ENCODE data around the gene WDR41.
"Not testable (repeated sequence)": the region's sequence is repeated elsewhere in the genome, so short reads cannot be mapped to it uniquely, and the experiment has no call there.

WDR41 gene

DNA sequence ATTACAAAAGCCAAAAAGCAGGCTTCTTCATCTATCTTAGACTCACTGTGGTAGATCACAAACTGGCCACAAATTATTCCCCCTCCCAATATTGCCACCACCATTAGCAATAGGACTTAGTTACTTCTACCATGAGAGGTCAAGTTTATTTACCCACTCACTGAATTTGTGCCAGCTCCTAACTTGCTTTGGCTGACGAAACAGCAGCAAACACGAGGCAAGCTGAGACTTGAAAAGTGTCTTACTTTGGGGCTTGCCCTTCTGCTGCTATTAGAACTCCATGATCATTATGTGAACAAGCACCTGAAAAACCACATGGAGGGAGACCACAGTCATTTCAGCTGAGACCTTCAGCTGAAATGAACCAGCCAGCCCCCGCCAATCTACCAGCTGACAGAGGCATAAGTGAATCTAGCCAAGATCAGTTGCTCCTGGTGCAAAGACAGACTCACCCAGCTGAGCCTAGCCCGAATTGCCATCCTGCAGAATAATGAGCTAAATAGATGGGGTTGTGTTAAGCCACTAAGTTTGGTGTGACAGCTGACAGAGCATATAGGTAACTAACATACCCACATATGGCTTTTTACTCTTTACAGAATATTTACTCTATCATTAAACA lies 5.7 kb downstream of the WDR41 start:
- Histone ChIP-seq H3K27me3 (ENCODE audit: control insufficient read depth, insufficient read depth, low read length) (no peaks in the 10 kb centered on the region), H3K4me3 (ENCODE audit: low read depth, low read length) (no peak overlapping the region), H3K9me3 (ENCODE audit: control insufficient read depth, insufficient read depth, low read length) (no peaks in the 10 kb centered on the region), H3K4me1 (ENCODE audit: control insufficient read depth, insufficient read depth, low read length) (no peaks in the 10 kb centered on the region), H3K36me3 (ENCODE audit: control insufficient read depth, insufficient read depth, low read length) (no peaks in the 10 kb centered on the region), H3K9ac (ENCODE audit: low read depth, low read length) (no peak overlapping the region)

DNA sequence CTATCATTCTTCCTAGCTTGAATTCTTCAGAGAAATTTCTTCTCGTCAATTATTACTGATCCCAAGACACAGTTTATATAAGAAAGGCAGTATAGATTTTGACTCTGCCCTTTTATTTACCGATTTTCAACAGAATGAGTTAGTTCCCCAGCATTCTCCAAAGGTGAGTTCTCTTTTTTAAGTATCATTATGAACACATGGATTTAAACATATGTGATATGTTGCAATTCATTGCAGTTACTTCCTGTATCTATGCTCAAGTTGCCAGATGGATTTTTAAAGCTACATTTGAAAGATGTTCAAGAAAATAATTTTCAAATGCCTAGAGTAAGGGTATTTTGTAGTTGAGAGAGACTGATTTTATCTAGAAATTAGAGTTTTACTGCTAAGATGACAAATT lies 8.4 kb downstream of the WDR41 start:
- Histone ChIP-seq H3K36me3 (ENCODE audit: control insufficient read depth, insufficient read depth, low read length) (no peaks in the 10 kb centered on the region), H3K9ac (ENCODE audit: low read depth, low read length) (no peak overlapping the region), H3K27me3 (ENCODE audit: control insufficient read depth, insufficient read depth, low read length) (no peaks in the 10 kb centered on the region), H3K4me3 (ENCODE audit: low read depth, low read length) (no peak overlapping the region), H3K9me3 (ENCODE audit: control insufficient read depth, insufficient read depth, low read length) (no peaks in the 10 kb centered on the region), H3K4me1 (ENCODE audit: control insufficient read depth, insufficient read depth, low read length) (no peaks in the 10 kb centered on the region)

DNA sequence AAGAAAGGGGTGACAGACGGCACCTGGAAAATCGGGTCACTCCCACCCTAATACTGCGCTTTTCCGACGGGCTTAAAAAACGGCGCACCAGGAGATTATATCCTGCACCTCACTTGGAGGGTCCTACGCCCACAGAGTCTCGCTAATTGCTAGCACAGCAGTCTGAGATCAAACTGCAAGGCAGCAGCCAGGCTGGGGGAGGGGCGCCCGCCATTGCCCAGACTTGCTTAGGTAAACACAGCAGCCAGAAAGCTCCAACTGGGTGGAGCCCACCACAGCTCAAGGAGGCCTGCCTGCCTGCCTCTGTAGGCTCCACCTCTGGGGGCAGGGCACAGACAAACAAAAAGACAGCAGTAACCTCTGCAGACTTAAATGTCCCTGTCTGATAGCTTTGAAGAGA lies 17.1 kb downstream of the WDR41 start:
- H3K27me3 ChIP-seq (ENCODE audit: control insufficient read depth, insufficient read depth, low read length); H3K4me1 ChIP-seq (ENCODE audit: control insufficient read depth, insufficient read depth, low read length); H3K9me3 ChIP-seq (ENCODE audit: control insufficient read depth, insufficient read depth, low read length); H3K36me3 ChIP-seq (ENCODE audit: control insufficient read depth, insufficient read depth, low read length); H3K9ac ChIP-seq (ENCODE audit: low read depth, low read length); H3K4me3 ChIP-seq (ENCODE audit: low read depth, low read length): not testable (repeated sequence)

DNA sequence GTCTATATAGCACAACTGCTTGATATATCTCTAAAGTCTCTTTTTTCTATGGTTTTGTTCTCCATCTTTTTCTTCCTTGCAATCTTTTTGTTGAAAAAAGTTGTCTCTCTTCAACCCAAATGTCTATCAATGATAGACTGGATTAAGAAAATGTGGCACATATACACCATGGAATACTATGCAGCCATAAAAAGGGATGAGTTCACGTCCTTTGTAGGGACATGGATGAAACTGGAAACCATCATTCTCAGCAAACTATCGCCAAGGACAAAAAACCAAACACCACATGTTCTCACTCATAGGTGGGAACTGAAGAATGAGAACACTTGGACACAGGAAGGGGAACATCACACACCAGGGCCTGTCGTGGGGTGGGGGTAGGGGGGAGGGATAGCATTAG lies 23.2 kb downstream of the WDR41 start:
- not testable (repeated sequence) for H3K4me1 ChIP-seq (ENCODE audit: control insufficient read depth, insufficient read depth, low read length); H3K4me3 ChIP-seq (ENCODE audit: low read depth, low read length); H3K9ac ChIP-seq (ENCODE audit: low read depth, low read length); H3K27me3 ChIP-seq (ENCODE audit: control insufficient read depth, insufficient read depth, low read length); H3K9me3 ChIP-seq (ENCODE audit: control insufficient read depth, insufficient read depth, low read length); H3K36me3 ChIP-seq (ENCODE audit: control insufficient read depth, insufficient read depth, low read length)

DNA sequence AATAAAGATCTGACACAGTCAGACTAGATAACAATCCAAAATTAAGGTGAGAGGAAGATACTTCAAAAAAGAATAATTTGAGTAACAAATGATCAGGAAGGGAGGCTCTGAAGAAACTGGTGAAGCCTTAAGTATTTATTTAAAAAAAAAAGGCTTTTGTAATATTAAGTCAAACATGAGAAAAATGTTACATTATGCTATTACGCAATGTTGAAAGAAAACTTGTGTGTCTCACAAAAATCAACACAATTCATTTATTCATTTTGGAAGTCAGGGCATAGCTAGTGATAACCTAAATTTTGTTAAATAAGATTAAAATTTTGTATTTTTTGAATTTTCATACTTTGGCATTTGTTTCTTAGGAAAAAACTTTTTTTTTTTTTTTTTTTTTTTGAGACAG lies 28.2 kb downstream of the WDR41 start:
- no peaks in the 10 kb centered on the region for H3K4me1 ChIP-seq (ENCODE audit: control insufficient read depth, insufficient read depth, low read length)
- no peaks in the 10 kb centered on the region for H3K27me3 ChIP-seq (ENCODE audit: control insufficient read depth, insufficient read depth, low read length)
- H3K9me3 ChIP-seq (ENCODE audit: control insufficient read depth, insufficient read depth, low read length) = no peaks in the 10 kb centered on the region
- H3K9ac ChIP-seq (ENCODE audit: low read depth, low read length) = no peak overlapping the region
- no peak overlapping the region for H3K4me3 ChIP-seq (ENCODE audit: low read depth, low read length)
- no peaks in the 10 kb centered on the region for H3K36me3 ChIP-seq (ENCODE audit: control insufficient read depth, insufficient read depth, low read length)

DNA sequence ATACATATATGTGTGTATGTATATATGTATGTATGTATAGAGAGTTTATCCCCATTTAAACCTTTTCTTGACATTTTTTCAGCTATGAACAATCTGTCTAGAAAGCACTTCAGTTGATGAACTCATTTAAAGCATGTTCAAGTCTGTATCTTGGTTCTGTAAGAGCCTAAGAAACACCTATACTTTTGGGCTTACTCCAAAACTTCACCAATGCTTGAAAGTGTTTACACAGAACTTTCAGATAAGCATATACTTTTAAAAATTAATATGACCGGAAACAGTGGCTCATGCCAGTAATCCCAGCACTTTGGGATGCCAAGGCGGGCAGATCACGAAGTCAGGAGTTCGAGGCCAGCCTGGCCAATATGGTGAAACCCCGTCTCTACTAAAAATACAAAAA lies 30.8 kb downstream of the WDR41 start:
- Histone ChIP-seq H3K9me3 (ENCODE audit: control insufficient read depth, insufficient read depth, low read length) (no peaks in the 10 kb centered on the region), H3K27me3 (ENCODE audit: control insufficient read depth, insufficient read depth, low read length) (no peaks in the 10 kb centered on the region), H3K4me3 (ENCODE audit: low read depth, low read length) (no peak overlapping the region), H3K9ac (ENCODE audit: low read depth, low read length) (no peak overlapping the region), H3K36me3 (ENCODE audit: control insufficient read depth, insufficient read depth, low read length) (no peaks in the 10 kb centered on the region), H3K4me1 (ENCODE audit: control insufficient read depth, insufficient read depth, low read length) (no peaks in the 10 kb centered on the region)

DNA sequence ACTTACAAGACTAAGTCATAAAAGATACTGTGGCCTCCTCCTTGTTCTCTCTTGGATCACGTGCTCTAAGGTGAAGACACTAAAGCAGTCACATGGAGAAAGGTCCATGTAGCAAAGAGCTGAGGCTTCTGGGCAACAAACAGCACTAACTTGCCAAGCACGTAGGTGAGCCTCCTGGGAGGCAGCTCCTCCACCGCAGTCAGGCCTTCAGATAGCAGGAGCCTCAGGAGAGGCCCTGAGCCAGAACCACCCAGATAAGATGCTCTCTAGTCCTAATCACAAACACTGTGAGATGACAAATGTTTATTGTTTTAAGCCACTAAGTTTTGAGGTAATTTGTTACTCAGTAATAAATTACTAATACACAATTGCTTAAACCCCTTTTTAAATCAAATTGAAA lies 38.0 kb downstream of the WDR41 start:
- no peaks in the 10 kb centered on the region for H3K27me3 ChIP-seq (ENCODE audit: control insufficient read depth, insufficient read depth, low read length)
- H3K36me3 ChIP-seq (ENCODE audit: control insufficient read depth, insufficient read depth, low read length) = no peaks in the 10 kb centered on the region
- H3K9ac ChIP-seq (ENCODE audit: low read depth, low read length) = no peak overlapping the region
- no peak overlapping the region for H3K4me3 ChIP-seq (ENCODE audit: low read depth, low read length)
- H3K4me1 ChIP-seq (ENCODE audit: control insufficient read depth, insufficient read depth, low read length) = no peaks in the 10 kb centered on the region
- no peaks in the 10 kb centered on the region for H3K9me3 ChIP-seq (ENCODE audit: control insufficient read depth, insufficient read depth, low read length)

DNA sequence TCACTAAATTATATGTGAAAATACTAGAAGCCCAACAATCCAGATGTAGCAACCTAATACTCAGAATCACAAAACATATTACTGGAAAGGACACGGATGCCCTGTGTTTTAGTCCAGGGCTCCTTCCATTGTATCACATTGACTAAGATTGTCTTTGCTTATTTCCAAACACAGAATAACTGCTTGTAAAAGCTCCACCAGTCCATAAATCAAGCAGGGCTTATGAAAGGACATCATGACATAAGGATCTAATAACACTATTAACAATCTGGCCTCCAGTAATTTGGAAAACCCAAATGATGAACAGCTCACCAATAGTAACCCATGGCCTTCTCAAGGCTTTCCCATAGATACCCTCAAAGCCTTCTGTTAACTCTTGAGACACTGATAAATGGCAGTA lies 39.8 kb downstream of the WDR41 start:
- H3K4me3 ChIP-seq (ENCODE audit: low read depth, low read length) = no peak overlapping the region
- H3K36me3 ChIP-seq (ENCODE audit: control insufficient read depth, insufficient read depth, low read length) = no peaks in the 10 kb centered on the region
- H3K27me3 ChIP-seq (ENCODE audit: control insufficient read depth, insufficient read depth, low read length) = no peaks in the 10 kb centered on the region
- no peaks in the 10 kb centered on the region for H3K9me3 ChIP-seq (ENCODE audit: control insufficient read depth, insufficient read depth, low read length)
- no peaks in the 10 kb centered on the region for H3K4me1 ChIP-seq (ENCODE audit: control insufficient read depth, insufficient read depth, low read length)
- H3K9ac ChIP-seq (ENCODE audit: low read depth, low read length) = no peak overlapping the region

DNA sequence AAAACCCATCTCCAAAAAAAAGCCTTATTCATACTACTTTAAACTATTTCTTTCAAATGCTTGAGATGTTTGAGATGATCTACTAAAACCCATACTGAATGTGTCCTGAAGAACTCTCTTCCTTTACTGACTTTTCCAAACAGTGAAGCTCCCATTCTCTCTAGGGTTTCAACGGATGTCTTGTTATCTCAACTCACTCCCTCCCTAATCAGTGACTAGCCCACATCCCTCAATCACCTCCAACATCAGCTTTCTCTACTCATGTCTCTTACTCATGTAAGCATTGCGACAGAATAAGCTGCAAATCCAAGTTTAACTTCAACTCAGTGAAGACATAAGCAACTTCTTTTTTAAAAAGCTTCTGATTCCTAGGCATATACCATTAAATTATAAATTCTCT lies 42.1 kb downstream of the WDR41 start:
- Histone ChIP-seq H3K27me3 (ENCODE audit: control insufficient read depth, insufficient read depth, low read length) (no peaks in the 10 kb centered on the region), H3K9me3 (ENCODE audit: control insufficient read depth, insufficient read depth, low read length) (no peaks in the 10 kb centered on the region), H3K4me1 (ENCODE audit: control insufficient read depth, insufficient read depth, low read length) (no peaks in the 10 kb centered on the region), H3K9ac (ENCODE audit: low read depth, low read length) (no peak overlapping the region), H3K4me3 (ENCODE audit: low read depth, low read length) (no peak overlapping the region), H3K36me3 (ENCODE audit: control insufficient read depth, insufficient read depth, low read length) (no peaks in the 10 kb centered on the region)

DNA sequence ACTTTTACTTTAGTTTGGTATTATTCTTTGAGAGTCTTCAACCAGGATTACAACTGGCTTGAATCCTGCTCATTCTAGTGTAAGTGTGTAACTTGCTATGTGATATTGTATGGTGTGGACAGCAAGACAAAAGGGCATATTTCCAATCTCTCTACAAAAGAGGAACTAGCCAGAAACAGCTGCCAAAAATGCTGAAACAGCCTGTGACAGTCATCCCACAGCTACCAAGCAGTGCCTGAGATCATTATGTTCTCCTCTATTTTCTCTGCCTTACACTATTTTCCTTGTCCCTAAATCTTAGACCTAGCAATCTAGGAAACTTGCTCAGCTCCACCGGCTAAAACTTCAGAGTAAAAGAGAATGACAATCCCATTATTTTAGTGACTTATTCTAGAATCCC lies 42.8 kb downstream of the WDR41 start:
- H3K4me3 ChIP-seq (ENCODE audit: low read depth, low read length) = no peak overlapping the region
- H3K9me3 ChIP-seq (ENCODE audit: control insufficient read depth, insufficient read depth, low read length) = no peaks in the 10 kb centered on the region
- no peak overlapping the region for H3K9ac ChIP-seq (ENCODE audit: low read depth, low read length)
- H3K4me1 ChIP-seq (ENCODE audit: control insufficient read depth, insufficient read depth, low read length) = no peaks in the 10 kb centered on the region
- H3K27me3 ChIP-seq (ENCODE audit: control insufficient read depth, insufficient read depth, low read length) = no peaks in the 10 kb centered on the region
- no peaks in the 10 kb centered on the region for H3K36me3 ChIP-seq (ENCODE audit: control insufficient read depth, insufficient read depth, low read length)

DNA sequence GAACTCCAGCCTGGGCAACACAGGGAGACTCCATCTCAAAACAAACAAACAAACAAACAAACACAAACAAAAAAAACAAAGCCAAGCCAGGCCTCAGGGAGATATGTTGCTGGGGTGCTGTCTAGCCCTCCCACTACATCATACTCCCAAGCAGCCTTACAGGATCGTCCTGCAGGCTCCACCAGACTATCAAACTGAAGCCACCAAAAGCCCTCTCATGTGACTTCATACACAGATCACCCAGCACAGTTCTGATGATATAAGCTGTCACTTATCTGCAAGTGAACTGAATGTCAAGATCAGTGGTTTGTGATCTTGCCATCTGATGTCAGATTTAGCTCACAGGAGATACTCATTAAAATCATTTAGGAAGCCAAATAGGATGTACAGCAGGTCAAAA lies 43.3 kb downstream of the WDR41 start:
- no peak overlapping the region for H3K9ac ChIP-seq (ENCODE audit: low read depth, low read length)
- H3K27me3 ChIP-seq (ENCODE audit: control insufficient read depth, insufficient read depth, low read length) = no peaks in the 10 kb centered on the region
- H3K36me3 ChIP-seq (ENCODE audit: control insufficient read depth, insufficient read depth, low read length) = no peaks in the 10 kb centered on the region
- no peaks in the 10 kb centered on the region for H3K4me1 ChIP-seq (ENCODE audit: control insufficient read depth, insufficient read depth, low read length)
- H3K4me3 ChIP-seq (ENCODE audit: low read depth, low read length) = no peak overlapping the region
- H3K9me3 ChIP-seq (ENCODE audit: control insufficient read depth, insufficient read depth, low read length) = no peaks in the 10 kb centered on the region

DNA sequence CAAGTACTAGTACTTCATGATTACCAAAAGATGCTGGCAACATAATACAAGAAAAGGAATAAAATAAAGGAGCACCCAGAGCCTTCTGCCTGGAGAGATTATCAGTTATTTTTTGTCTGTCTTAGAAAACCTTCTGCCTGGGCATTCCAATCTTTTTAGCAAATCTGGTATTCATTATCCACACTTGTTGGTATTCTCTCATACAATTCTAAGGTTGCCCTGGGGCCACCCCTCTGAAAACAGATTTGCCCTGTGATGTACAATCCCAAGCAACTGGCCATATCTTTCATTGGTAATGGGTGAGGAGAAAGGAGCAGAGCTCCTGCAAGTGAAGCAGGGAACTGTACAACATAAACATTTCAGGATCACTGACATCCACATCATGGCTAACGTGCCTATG lies 47.8 kb downstream of the WDR41 start:
- no peak overlapping the region for H3K9ac ChIP-seq (ENCODE audit: low read depth, low read length)
- no peaks in the 10 kb centered on the region for H3K9me3 ChIP-seq (ENCODE audit: control insufficient read depth, insufficient read depth, low read length)
- H3K36me3 ChIP-seq (ENCODE audit: control insufficient read depth, insufficient read depth, low read length) = no peaks in the 10 kb centered on the region
- no peak overlapping the region for H3K4me3 ChIP-seq (ENCODE audit: low read depth, low read length)
- no peaks in the 10 kb centered on the region for H3K4me1 ChIP-seq (ENCODE audit: control insufficient read depth, insufficient read depth, low read length)
- no peaks in the 10 kb centered on the region for H3K27me3 ChIP-seq (ENCODE audit: control insufficient read depth, insufficient read depth, low read length)

DNA sequence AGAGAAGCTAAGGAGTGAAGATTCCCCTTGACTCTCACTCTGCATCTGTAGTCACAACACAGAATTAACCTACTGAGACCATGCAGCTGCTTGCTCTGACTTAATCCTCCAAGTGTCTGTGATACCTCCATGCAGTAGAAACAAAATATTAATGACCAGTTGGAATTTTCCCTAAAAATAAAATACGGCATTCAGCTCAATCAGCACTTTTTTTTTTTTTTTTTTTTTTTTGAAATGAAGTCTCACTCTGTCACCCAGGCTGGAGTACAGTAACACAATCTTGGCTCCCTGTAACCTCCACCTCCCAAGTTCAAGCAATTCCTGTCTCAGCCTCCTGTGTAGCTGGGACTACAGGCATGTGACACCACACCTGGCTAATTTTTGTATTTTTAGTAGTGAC lies 48.4 kb downstream of the WDR41 start:
- H3K36me3 ChIP-seq (ENCODE audit: control insufficient read depth, insufficient read depth, low read length) = no peaks in the 10 kb centered on the region
- H3K4me1 ChIP-seq (ENCODE audit: control insufficient read depth, insufficient read depth, low read length) = no peaks in the 10 kb centered on the region
- no peaks in the 10 kb centered on the region for H3K27me3 ChIP-seq (ENCODE audit: control insufficient read depth, insufficient read depth, low read length)
- no peak overlapping the region for H3K4me3 ChIP-seq (ENCODE audit: low read depth, low read length)
- H3K9ac ChIP-seq (ENCODE audit: low read depth, low read length) = no peak overlapping the region
- H3K9me3 ChIP-seq (ENCODE audit: control insufficient read depth, insufficient read depth, low read length) = no peaks in the 10 kb centered on the region
